Subcutaneous abdominal adipose tissue (tissue), 5 donors: ENCODE results near the gene RYR2.

ENCODE experiments used
- H3K27ac ChIP-seq: one replicate; pipeline ENCODE4 v1.7.0; 2013; ENCODE audit warnings: low read depth, mild to moderate bottlenecking, inconsistent platforms, low read length, moderate library complexity
- H3K27me3 ChIP-seq, 5 donors: one replicate each; pipeline ENCODE4 v1.7.0; 2013; ENCODE audit warnings: low read length in 5 of 5, inconsistent platforms in 1 of 5; ENCODE audit not compliant: control insufficient read depth in 5 of 5, insufficient read depth in 4 of 5
- H3K36me3 ChIP-seq, 5 donors: one replicate each; pipeline ENCODE4 v1.7.0; 2013; ENCODE audit warnings: low read length in 5 of 5; ENCODE audit not compliant: control insufficient read depth in 5 of 5, insufficient read depth in 5 of 5
- H3K4me1 ChIP-seq, 5 donors: one replicate each; pipeline ENCODE4 v1.7.0; 2013; ENCODE audit warnings: low read length in 5 of 5, mild to moderate bottlenecking in 3 of 5, moderate library complexity in 1 of 5; ENCODE audit not compliant: control insufficient read depth in 5 of 5, insufficient read depth in 5 of 5
- H3K4me3 ChIP-seq, 5 donors: one replicate each; pipeline ENCODE4 v1.7.0; 2013; ENCODE audit warnings: low read length in 5 of 5, low read depth in 1 of 5
- H3K9ac ChIP-seq, 5 donors: one replicate each; pipeline ENCODE4 v1.7.0; 2013; ENCODE audit warnings: low read length in 5 of 5, mild to moderate bottlenecking in 4 of 5, moderate library complexity in 3 of 5
- H3K9me3 ChIP-seq, 5 donors: one replicate each; pipeline ENCODE4 v1.7.0; 2013; ENCODE audit warnings: low read length in 5 of 5; ENCODE audit not compliant: control insufficient read depth in 5 of 5
- donor health status: healthy.
- donor health status: healthy.
- donor health status: healthy.
- donor health status: healthy.
- donor health status: healthy.

RYR2 gene

GRCh38 chr1:237041795-237042525, at the start of gene RYR2:
RYR2 (plus strand) TSS chr1:237042184; CDS start chr1:237042522, 338 bp downstream.
- peak within 1 kb of the TSS in 1 of 5 donors; percentile 26 for H3K4me3 ChIP-seq
- H3K36me3 ChIP-seq: no peaks in the 10 kb centered on the region
- no peaks in the 10 kb centered on the region for H3K9me3 ChIP-seq
- H3K27me3 ChIP-seq: peaks cover 11 to 37% (median 24%) of the 10 kb centered on the region in 5 donors
- H3K4me1 ChIP-seq: peaks cover 0 to 13% (median 12%) of the 10 kb centered on the region in 5 donors
- H3K9ac ChIP-seq: no peak within 1 kb of the TSS
- no peak within 1 kb of the TSS for H3K27ac ChIP-seq

- Histone ChIP-seq H3K9ac (no peak overlapping the region), H3K9me3 (peaks cover 2 to 14% (median 11%) of the 10 kb centered on the region in 5 donors), H3K27me3 (no peaks in the 10 kb centered on the region), H3K4me3 (no peak overlapping the region), H3K4me1 (no peaks in the 10 kb centered on the region), H3K36me3 (no peaks in the 10 kb centered on the region), H3K27ac (no peak overlapping the region)
These were observed 49.5 kb upstream of the RYR2 start for GRCh38 chr1:236992449-236992848.

GRCh38 chr1:236994450-236994849, 47.5 kb upstream of the RYR2 start:
- Histone ChIP-seq H3K36me3 (no peaks in the 10 kb centered on the region), H3K27ac (no peak overlapping the region), H3K9me3 (peaks cover 2 to 12% (median 11%) of the 10 kb centered on the region in 5 donors), H3K27me3 (no peaks in the 10 kb centered on the region), H3K4me3 (no peak overlapping the region), H3K4me1 (no peaks in the 10 kb centered on the region), H3K9ac (no peak overlapping the region)

DNA sequence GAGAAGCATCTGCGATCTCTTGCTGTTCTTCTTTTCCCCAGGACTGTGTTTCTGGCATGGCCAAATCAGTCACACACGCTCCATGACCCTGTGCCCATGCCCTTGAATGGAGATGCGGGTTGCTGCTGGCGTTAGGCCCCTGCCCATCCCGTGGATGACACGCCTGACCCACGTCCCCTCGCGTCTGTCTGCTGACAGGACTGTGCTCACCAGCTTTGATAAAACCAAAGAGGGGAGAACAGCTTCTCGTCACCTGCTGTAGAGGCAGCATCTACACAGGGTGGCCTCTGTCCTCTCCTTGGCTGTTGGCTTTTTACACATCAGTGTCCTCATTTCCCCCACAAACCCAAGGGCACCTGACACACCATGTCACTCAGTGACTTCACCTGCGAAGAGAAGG, 44.6 kb upstream of the RYR2 start:
- Histone ChIP-seq H3K4me3 (no peak overlapping the region), H3K36me3 (no peaks in the 10 kb centered on the region), H3K27me3 (no peaks in the 10 kb centered on the region), H3K4me1 (no peaks in the 10 kb centered on the region), H3K9me3 (peaks cover 0 to 3% (median 0%) of the 10 kb centered on the region in 5 donors), H3K27ac (no peak overlapping the region), H3K9ac (no peak overlapping the region)

- no peaks in the 10 kb centered on the region for H3K27me3 ChIP-seq
- no peak overlapping the region for H3K4me3 ChIP-seq
- H3K36me3 ChIP-seq: no peaks in the 10 kb centered on the region
- peaks cover 0 to 3% (median 0%) of the 10 kb centered on the region in 5 donors for H3K9me3 ChIP-seq
- H3K27ac ChIP-seq: no peak overlapping the region
- no peaks in the 10 kb centered on the region for H3K4me1 ChIP-seq
- no peak overlapping the region for H3K9ac ChIP-seq
These were observed 44.1 kb upstream of the RYR2 start for GRCh38 chr1:236997882-236998281.

GRCh38 chr1:236998546-236998945, 43.4 kb upstream of the RYR2 start:
- H3K36me3 ChIP-seq: no peaks in the 10 kb centered on the region
- no peak overlapping the region for H3K4me3 ChIP-seq
- H3K27me3 ChIP-seq: no peaks in the 10 kb centered on the region
- peaks cover 0 to 3% (median 0%) of the 10 kb centered on the region in 5 donors for H3K9me3 ChIP-seq
- no peak overlapping the region for H3K27ac ChIP-seq
- H3K4me1 ChIP-seq: no peaks in the 10 kb centered on the region
- H3K9ac ChIP-seq: no peak overlapping the region

DNA sequence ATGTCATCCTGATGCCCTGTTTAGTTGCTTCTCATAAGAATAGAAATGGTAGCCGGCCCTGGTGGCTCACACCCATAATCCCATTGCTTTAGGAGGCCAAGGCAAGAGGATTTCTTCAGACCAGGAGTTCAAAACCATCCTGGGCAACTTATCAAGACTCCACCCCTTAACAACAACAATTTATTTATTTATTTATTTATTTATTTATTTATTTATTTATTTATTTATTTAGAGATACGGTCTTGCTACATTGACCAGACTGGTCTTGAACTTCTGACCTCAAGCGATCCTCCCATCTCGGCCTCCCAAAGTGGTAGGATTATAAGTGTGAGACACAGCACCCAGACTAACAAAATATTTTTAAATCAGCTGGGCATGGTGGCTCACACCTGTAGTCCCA, 41.8 kb upstream of the RYR2 start:
- H3K4me1 ChIP-seq: no peaks in the 10 kb centered on the region
- no peaks in the 10 kb centered on the region for H3K27me3 ChIP-seq
- H3K27ac ChIP-seq: no peak overlapping the region
- no peaks in the 10 kb centered on the region for H3K36me3 ChIP-seq
- H3K4me3 ChIP-seq: no peak overlapping the region
- no peaks in the 10 kb centered on the region for H3K9me3 ChIP-seq
- no peak overlapping the region for H3K9ac ChIP-seq

DNA sequence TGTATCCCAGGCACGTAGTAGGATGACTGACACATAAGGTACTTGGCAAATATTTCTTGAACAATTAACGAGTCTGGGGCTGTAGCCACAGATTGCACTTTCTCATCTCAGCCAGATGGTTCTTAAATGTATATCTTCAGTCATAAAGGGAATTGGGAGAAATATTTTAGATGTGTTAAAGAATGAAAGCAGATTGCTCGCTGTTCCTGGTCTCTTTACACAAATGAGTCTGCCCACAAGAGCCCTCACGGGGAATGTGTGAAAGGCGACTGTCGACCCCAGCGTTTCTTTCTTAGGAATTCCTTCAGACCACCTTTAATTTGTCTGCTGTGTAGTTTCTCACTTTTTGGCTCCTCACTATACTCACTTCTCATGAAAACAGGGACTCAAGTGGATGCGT, 38.5 kb upstream of the RYR2 start:
- Histone ChIP-seq H3K9me3 (no peaks in the 10 kb centered on the region), H3K27me3 (no peaks in the 10 kb centered on the region), H3K4me1 (no peaks in the 10 kb centered on the region), H3K36me3 (no peaks in the 10 kb centered on the region), H3K4me3 (no peak overlapping the region), H3K27ac (no peak overlapping the region), H3K9ac (no peak overlapping the region)

DNA sequence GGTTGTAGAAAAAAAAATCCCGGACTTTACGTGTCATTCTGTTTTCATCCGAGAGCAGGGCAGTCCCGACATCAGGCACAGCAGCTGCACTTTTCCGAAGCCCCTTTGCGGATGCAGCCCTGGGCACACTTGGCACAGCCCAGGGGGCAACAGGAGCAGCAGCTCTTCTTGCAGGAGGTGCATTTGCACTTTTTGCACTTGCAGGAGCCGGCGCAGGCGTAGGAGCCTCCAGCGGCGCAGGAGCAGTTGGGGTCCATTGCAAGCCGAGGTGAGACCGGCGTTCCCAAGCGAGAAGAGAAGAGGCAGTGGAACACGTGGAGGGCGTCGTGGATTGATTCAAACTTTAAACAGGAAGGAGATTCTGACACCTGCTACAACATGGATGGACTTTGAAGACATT, 37.9 kb upstream of the RYR2 start, which contains the start of gene MT1HL1:
Gene MT1HL1 (minus strand): TSS at position 326 of the 400 bp plus-strand sequence. CDS start 69 bp downstream, at position 257.
- Histone ChIP-seq H3K27me3 (no peaks in the 10 kb centered on the region), H3K4me3 (no peak within 1 kb of the TSS), H3K9me3 (no peaks in the 10 kb centered on the region), H3K36me3 (no peaks in the 10 kb centered on the region), H3K9ac (no peak within 1 kb of the TSS), H3K27ac (no peak within 1 kb of the TSS), H3K4me1 (no peaks in the 10 kb centered on the region)

DNA sequence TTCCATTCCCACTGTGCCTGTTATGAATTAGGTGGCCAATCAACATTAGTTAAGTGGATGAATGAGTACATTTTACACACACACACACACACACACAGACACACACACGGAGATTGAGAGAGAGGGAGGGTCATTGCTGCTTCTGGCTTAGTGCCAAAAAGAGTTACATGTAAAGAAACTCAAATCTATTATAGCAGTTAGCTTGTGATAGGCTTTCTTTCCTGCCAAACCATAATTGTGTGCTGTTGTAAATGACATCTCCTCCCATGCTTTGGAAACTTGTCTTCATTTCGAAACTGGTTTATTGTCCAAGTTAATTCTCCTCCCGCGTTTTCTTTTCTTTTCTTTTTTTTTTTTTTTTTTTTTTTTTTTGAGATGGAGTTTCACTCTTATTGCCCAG, 36.3 kb upstream of the RYR2 start:
- Histone ChIP-seq H3K9ac (no peak overlapping the region), H3K4me3 (no peak overlapping the region), H3K27me3 (no peaks in the 10 kb centered on the region), H3K4me1 (no peaks in the 10 kb centered on the region), H3K9me3 (no peaks in the 10 kb centered on the region), H3K36me3 (no peaks in the 10 kb centered on the region), H3K27ac (no peak overlapping the region)
